ENCODE results near the gene GPR108.

Gene GPR108

GRCh38 chr19:6720369-6721137 is 16.8 kb downstream of the GPR108 start, which contains the start of gene C3:
Gene C3, minus strand, starts transcription at chr19:6720650. Its CDS starts 61 bp downstream, at chr19:6720589.
- H3K36me3 Mint-ChIP-seq, result no peaks in the 10 kb centered on the region
- peak within 1 kb of the TSS; percentile 56 for H3K27ac Mint-ChIP-seq
- no peaks in the 10 kb centered on the region for H3K27me3 Mint-ChIP-seq
- H3K4me1 Mint-ChIP-seq, result peaks cover 21% of the 10 kb centered on the region
- H3K9me3 Mint-ChIP-seq, result no peaks in the 10 kb centered on the region
- no peak within 1 kb of the TSS for H3K4me3 Mint-ChIP-seq

- Mint-ChIP-seq H3K27ac (no peak overlapping the region), H3K4me1 (peaks cover 16% of the 10 kb centered on the region), H3K4me3 (no peak overlapping the region), H3K9me3 (no peaks in the 10 kb centered on the region), H3K36me3 (no peaks in the 10 kb centered on the region), H3K27me3 (no peaks in the 10 kb centered on the region)
Measured at GRCh38 chr19:6719992-6720368, 17.4 kb downstream of the GPR108 start.

DNA sequence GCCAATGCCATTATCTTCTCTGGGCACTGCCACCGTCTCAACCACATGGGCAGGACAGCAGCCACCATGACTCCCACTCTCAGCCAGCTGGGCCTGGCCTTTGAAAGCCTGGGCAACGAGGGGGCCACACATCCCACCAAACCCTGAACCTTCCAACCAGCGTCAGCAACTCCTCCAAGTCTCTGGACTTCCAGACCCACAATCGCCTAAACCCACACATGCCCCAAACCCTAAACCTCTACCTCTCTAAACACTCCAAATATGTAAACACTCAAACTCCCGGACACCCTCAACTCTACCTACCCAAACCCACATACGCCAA is 17.9 kb downstream of the GPR108 start:
- Mint-ChIP-seq H3K27me3 (no peaks in the 10 kb centered on the region), H3K27ac (no peak overlapping the region)

GRCh38 chr19:6718741-6719539 is 18.4 kb downstream of the GPR108 start:
- H3K36me3 Mint-ChIP-seq, result no peaks in the 10 kb centered on the region
- no peaks in the 10 kb centered on the region for H3K27me3 Mint-ChIP-seq
- H3K4me3 Mint-ChIP-seq, result no peak overlapping the region
- no peaks in the 10 kb centered on the region for H3K9me3 Mint-ChIP-seq
- peaks cover 12% of the 10 kb centered on the region for H3K4me1 Mint-ChIP-seq
- H3K27ac Mint-ChIP-seq, result no peak overlapping the region

More for the DNA sequence above, 17.9 kb downstream of the GPR108 start:
- no peak overlapping the region for H3K4me3 Mint-ChIP-seq
- no peaks in the 10 kb centered on the region for H3K36me3 Mint-ChIP-seq
- no peaks in the 10 kb centered on the region for H3K9me3 Mint-ChIP-seq
- H3K4me1 Mint-ChIP-seq, result peaks cover 12% of the 10 kb centered on the region

- Mint-ChIP-seq H3K4me1 (peaks cover 7% of the 10 kb centered on the region), H3K4me3 (no peak overlapping the region), H3K36me3 (no peaks in the 10 kb centered on the region), H3K27ac (no peak overlapping the region), H3K27me3 (no peaks in the 10 kb centered on the region), H3K9me3 (no peaks in the 10 kb centered on the region)
Measured at GRCh38 chr19:6718111-6718740, 19.2 kb downstream of the GPR108 start.

- no peaks in the 10 kb centered on the region for H3K27me3 Mint-ChIP-seq
- H3K4me3 Mint-ChIP-seq, result no peak overlapping the region
- H3K4me1 Mint-ChIP-seq, result peaks cover 4% of the 10 kb centered on the region
- H3K36me3 Mint-ChIP-seq, result no peaks in the 10 kb centered on the region
- H3K9me3 Mint-ChIP-seq, result no peaks in the 10 kb centered on the region
- peak overlapping the region; percentile 15 for H3K27ac Mint-ChIP-seq
Measured at GRCh38 chr19:6717441-6717971, 19.9 kb downstream of the GPR108 start.

- Mint-ChIP-seq H3K4me3 (no peak overlapping the region), H3K4me1 (peaks cover 4% of the 10 kb centered on the region), H3K9me3 (no peaks in the 10 kb centered on the region), H3K27me3 (no peaks in the 10 kb centered on the region), H3K27ac (no peak overlapping the region), H3K36me3 (no peaks in the 10 kb centered on the region)
Measured at GRCh38 chr19:6717036-6717435, 20.3 kb downstream of the GPR108 start.

- no peaks in the 10 kb centered on the region for H3K27me3 Mint-ChIP-seq
- no peaks in the 10 kb centered on the region for H3K9me3 Mint-ChIP-seq
- H3K4me1 Mint-ChIP-seq, result peaks cover under 1% of the 10 kb centered on the region
- H3K36me3 Mint-ChIP-seq, result no peaks in the 10 kb centered on the region
- H3K4me3 Mint-ChIP-seq, result no peak overlapping the region
- H3K27ac Mint-ChIP-seq, result peak overlapping the region; percentile 64
Measured at GRCh38 chr19:6716610-6716970, 20.8 kb downstream of the GPR108 start.

- peaks cover 7% of the 10 kb centered on the region for H3K27me3 Mint-ChIP-seq
- no peak overlapping the region for H3K4me3 Mint-ChIP-seq
- no peak overlapping the region for H3K27ac Mint-ChIP-seq
- peaks cover 13% of the 10 kb centered on the region for H3K4me1 Mint-ChIP-seq
- no peaks in the 10 kb centered on the region for H3K9me3 Mint-ChIP-seq
- H3K36me3 Mint-ChIP-seq, result no peaks in the 10 kb centered on the region
Measured at GRCh38 chr19:6714749-6715555, 22.4 kb downstream of the GPR108 start.

DNA sequence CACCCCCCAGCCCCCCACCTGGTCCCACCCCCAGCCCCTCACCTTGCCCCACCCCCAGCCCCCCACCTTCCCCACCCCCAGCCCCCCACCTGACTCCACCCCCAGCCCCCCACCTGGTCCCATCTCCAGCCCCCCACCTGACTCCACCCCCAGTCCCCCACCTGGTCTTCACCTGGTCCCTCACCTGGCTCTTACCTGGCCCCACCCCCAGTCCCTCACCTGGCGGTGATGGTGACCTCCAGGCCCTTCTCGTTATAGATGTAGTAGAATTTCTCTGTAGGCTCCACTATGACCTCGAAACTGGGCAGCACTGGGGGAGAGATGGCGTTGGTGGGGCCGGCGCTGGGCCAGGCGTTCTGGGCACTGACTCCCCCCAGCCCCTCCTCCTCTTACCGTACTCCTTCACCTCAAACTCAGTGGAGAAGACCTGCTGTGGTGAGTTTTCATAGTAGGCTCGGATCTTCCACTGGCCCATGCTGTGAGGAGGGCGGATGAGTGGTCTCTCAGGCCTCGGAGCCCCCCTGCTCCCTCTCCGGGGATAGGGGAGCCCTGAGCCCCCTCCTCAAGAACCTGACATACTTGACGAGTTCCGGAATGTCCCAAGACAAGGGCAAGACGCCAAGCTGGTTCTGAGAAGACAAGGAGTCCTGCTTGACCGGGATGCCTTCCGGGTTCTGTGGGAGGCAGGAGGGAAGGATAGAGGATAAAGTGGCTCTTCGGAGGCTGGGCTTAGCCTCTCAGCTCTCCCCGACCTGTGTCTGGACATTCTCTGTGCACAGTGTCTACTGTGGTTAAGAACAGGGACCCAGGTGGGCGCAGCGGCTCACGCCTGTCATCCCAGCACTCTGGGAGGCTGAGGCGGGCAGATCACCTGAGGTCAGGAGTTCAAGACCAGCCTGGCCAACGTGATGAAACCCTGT is 23.3 kb downstream of the GPR108 start:
- Mint-ChIP-seq H3K4me1 (peaks cover 13% of the 10 kb centered on the region), H3K9me3 (no peaks in the 10 kb centered on the region), H3K4me3 (no peak overlapping the region), H3K36me3 (no peaks in the 10 kb centered on the region), H3K27ac (peak overlapping the region; percentile 56), H3K27me3 (peaks cover 13% of the 10 kb centered on the region)

DNA sequence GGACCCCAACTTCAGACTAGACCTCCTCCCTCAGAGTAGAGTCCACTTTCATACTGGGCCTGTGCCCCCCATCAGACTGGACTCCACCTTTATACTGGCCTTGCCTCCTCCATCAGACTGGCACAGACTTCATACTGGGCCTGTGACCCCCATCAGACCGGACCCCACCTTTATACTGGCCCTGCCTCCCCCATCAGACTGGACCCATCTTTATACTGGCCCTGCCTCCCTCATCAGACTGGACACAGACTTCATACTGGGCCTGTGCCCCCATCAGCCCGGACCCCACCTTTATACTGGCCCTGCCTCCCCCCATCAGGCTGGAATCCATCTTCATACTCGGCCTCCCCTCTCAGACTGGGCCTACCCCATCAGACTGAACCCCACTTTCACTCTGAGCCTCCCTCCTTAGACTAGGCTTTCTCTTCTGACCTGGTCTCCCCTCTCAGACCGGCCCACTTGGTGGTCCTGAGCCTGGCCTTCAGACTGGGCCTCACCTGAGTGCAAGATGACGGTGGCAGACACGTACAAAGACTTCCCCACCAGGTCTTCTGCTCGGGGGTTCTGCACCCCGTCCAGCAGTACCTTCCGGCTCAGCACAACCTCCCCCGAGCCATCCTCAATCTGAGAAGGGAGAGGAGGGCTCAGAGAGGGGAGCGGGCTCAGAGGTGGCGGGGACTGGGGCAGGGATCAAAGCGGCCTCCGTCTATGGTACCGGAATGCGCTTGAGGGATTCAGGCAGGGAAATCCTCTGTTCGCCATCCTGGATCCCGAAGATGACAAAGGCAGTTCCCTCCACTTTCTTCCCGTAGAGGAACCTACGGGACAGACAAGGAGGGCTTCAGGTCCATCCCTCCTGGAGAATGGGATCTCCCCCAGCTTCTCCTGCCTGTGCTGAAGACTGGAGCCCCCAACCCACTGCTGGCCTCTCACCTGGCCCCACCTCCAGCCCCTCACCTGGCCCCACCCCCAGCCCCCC is 24.4 kb downstream of the GPR108 start:
- Mint-ChIP-seq H3K9me3 (no peaks in the 10 kb centered on the region), H3K4me3 (no peak overlapping the region), H3K36me3 (no peaks in the 10 kb centered on the region), H3K27ac (peak overlapping the region; percentile 10), H3K4me1 (peaks cover 13% of the 10 kb centered on the region), H3K27me3 (peaks cover 18% of the 10 kb centered on the region)

GRCh38 chr19:6712231-6712630 is 25.1 kb downstream of the GPR108 start:
- no peaks in the 10 kb centered on the region for H3K36me3 Mint-ChIP-seq
- H3K9me3 Mint-ChIP-seq, result no peaks in the 10 kb centered on the region
- peaks cover 13% of the 10 kb centered on the region for H3K4me1 Mint-ChIP-seq
- H3K27ac Mint-ChIP-seq, result peak overlapping the region; percentile 10
- H3K27me3 Mint-ChIP-seq, result peaks cover 19% of the 10 kb centered on the region
- no peak overlapping the region for H3K4me3 Mint-ChIP-seq

DNA sequence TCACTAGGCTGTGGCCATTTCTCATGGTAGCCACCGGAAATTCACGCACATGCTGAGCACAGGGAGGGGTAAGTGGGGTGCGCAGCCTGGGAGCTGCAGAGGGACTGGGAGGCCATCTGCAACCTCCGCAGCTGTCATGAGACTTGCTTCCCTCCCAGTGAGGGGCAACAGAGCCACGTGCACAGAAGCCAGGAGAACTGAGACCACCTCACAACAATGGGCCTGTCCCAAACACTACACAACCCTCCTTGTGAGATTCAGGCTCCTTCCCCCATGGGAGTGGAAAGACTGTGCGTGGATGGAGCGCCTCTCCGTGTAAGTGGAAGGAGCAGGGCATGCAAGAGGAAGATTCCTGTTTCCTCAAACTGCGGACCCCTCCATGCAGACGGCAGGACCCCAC is 25.8 kb downstream of the GPR108 start:
- Mint-ChIP-seq H3K9me3 (no peaks in the 10 kb centered on the region), H3K27ac (no peak overlapping the region), H3K4me1 (peaks cover 13% of the 10 kb centered on the region), H3K4me3 (no peak overlapping the region), H3K36me3 (no peaks in the 10 kb centered on the region), H3K27me3 (peaks cover 19% of the 10 kb centered on the region)

- no peak overlapping the region for H3K4me3 Mint-ChIP-seq
- peaks cover 19% of the 10 kb centered on the region for H3K27me3 Mint-ChIP-seq
- H3K4me1 Mint-ChIP-seq, result peaks cover 13% of the 10 kb centered on the region
- no peak overlapping the region for H3K27ac Mint-ChIP-seq
- no peaks in the 10 kb centered on the region for H3K36me3 Mint-ChIP-seq
- no peaks in the 10 kb centered on the region for H3K9me3 Mint-ChIP-seq
Measured at GRCh38 chr19:6711078-6711361, 26.4 kb downstream of the GPR108 start.
